Neural cell (in vitro differentiated cells): ENCODE data around the gene ACYP1. TPM values are rescaled to one million over a fixed set of nuclear protein-coding genes. Genes with fewer than 3 reads are reported as not detected.

Source experiments
- H2AFZ ChIP-seq: fragments of 200-600, 300-800 bp; sonication (generic), shearing (Covaris generic); 2 replicates; pipeline ENCODE4 v1.6.0; 2014; ENCODE audit warnings: low read depth, mild to moderate bottlenecking, antibody characterized with exemption, low read length, moderate library complexity
- H3F3A ChIP-seq: fragments of 200-600 bp; shearing (Covaris generic); 2 replicates; pipeline ENCODE4 v1.6.1; 2016; ENCODE audit warnings: mild to moderate bottlenecking, moderate library complexity, mixed read lengths, antibody characterized with exemption, low read length; ENCODE audit not compliant: insufficient read depth, poor library complexity, severe bottlenecking
- H3K27ac ChIP-seq: fragments of 200-600, 300-800 bp; sonication (generic), shearing (Covaris generic); 2 replicates; pipeline ENCODE4 v1.5.1; 2014; ENCODE audit warnings: mild to moderate bottlenecking, low read length, moderate library complexity
- H3K27me3 ChIP-seq: fragments of 300-800, 200-600 bp; sonication (generic), shearing (Covaris generic); 2 replicates; pipeline ENCODE4 v1.6.0; 2014; ENCODE audit warnings: mild to moderate bottlenecking, low read depth, low read length, moderate library complexity; ENCODE audit not compliant: insufficient read depth
- H3K36me3 ChIP-seq: fragments of 300-800, 200-600 bp; sonication (generic), shearing (Covaris generic); 2 replicates; pipeline ENCODE4 v1.5.1; 2014; ENCODE audit warnings: mild to moderate bottlenecking, antibody characterized with exemption, low read length, moderate library complexity; ENCODE audit not compliant: insufficient read depth
- H3K4me2 ChIP-seq: fragments of 300-800, 200-600 bp; sonication (generic), shearing (Covaris generic); 2 replicates; pipeline ENCODE4 v1.6.0; 2014; ENCODE audit warnings: mild to moderate bottlenecking, low read length
- H3K4me3 ChIP-seq: fragments of 300-800, 200-600 bp; sonication (generic), shearing (Covaris generic); 2 replicates; pipeline ENCODE4 v1.5.1; 2014; ENCODE audit warnings: mild to moderate bottlenecking, low read length, moderate library complexity
- H3K79me2 ChIP-seq: fragments of 200-600 bp; shearing (Covaris generic); replicated peaks from 2 replicates; pipeline ENCODE4 v1.6.0; 2014; ENCODE audit warnings: mild to moderate bottlenecking, low read length, moderate library complexity; ENCODE audit not compliant: insufficient read depth
- H3K9ac ChIP-seq: fragments of 300-800, 200-600 bp; sonication (generic), shearing (Covaris generic); 2 replicates; pipeline ENCODE4 v1.6.1; 2016; ENCODE audit warnings: mild to moderate bottlenecking, low read length, mixed read lengths
- H3K9me2 ChIP-seq: fragments of 200-600 bp; shearing (Covaris generic); 2 replicates; pipeline ENCODE4 v1.6.1; 2016; ENCODE audit warnings: mild to moderate bottlenecking, low read length, mixed read lengths; ENCODE audit not compliant: insufficient read depth
- H3K9me3 ChIP-seq: fragments of 200-600, 300-800 bp; sonication (generic), shearing (Covaris generic); 2 replicates; pipeline ENCODE4 v1.6.1; 2016; ENCODE audit warnings: mild to moderate bottlenecking, mixed run types, low read length, moderate library complexity, mixed read lengths
- H4K20me1 ChIP-seq: fragments of 200-600 bp; shearing (Covaris generic); 2 replicates; pipeline ENCODE4 v1.6.1; 2016; ENCODE audit warnings: mild to moderate bottlenecking, mixed run types; ENCODE audit not compliant: insufficient read depth
- CTCF ChIP-seq: fragments of 450-650 bp; IDR thresholded peaks from 2 replicates; pipeline ENCODE4 v1.5.1; 2014; ENCODE audit warnings: antibody characterized with exemption, mild to moderate bottlenecking, moderate library complexity; ENCODE audit not compliant: poor library complexity, severe bottlenecking
- EP300 ChIP-seq: fragments of 450-650 bp; conservative IDR thresholded peaks from 2 replicates; pipeline ENCODE4 v1.6.1; 2014; ENCODE audit warnings: antibody characterized with exemption, mild to moderate bottlenecking, moderate library complexity; ENCODE audit not compliant: poor library complexity, severe bottlenecking
- EZH2 ChIP-seq: fragments of 200-600, 300-800 bp; shearing (Covaris generic), sonication (generic); IDR thresholded peaks from 2 replicates; pipeline ENCODE4 v1.6.1; 2014; ENCODE audit warnings: antibody characterized with exemption, low read length, borderline replicate concordance, mild to moderate bottlenecking; ENCODE audit not compliant: insufficient read depth, poor library complexity, severe bottlenecking
- MXI1 ChIP-seq: fragments of 450-650 bp; conservative IDR thresholded peaks from 2 replicates; pipeline ENCODE4 v1.6.1; 2014; ENCODE audit warnings: antibody characterized with exemption, mild to moderate bottlenecking; ENCODE audit not compliant: poor library complexity, severe bottlenecking
- POLR2AphosphoS5 ChIP-seq: IDR thresholded peaks from 2 replicates; pipeline ENCODE4 v1.6.1; 2012
- RAD21 ChIP-seq: fragments of 450-650 bp; conservative IDR thresholded peaks from 2 replicates; pipeline ENCODE4 v1.6.1; 2014; ENCODE audit warnings: antibody characterized with exemption, mild to moderate bottlenecking, moderate library complexity
- REST ChIP-seq: IDR thresholded peaks from 2 replicates; pipeline ENCODE4 v1.6.1; 2012; ENCODE audit warnings: borderline replicate concordance
- SMC3 ChIP-seq: fragments of 450-650 bp; conservative IDR thresholded peaks from 2 replicates; pipeline ENCODE4 v1.6.1; 2014; ENCODE audit warnings: antibody characterized with exemption, mild to moderate bottlenecking, moderate library complexity; ENCODE audit not compliant: poor library complexity
- TAF1 ChIP-seq: IDR thresholded peaks from 2 replicates; pipeline ENCODE4 v1.6.1; 2012; ENCODE audit warnings: low read depth
- polyA plus RNA-seq: library from polyadenylated mRNA; depleted of rRNA; stranded (reverse); fragments of >200 nt; gene quantifications from 2 replicates; pipeline ENCODE4 v1.2.3, GENCODE V29; 2014

ACYP1 gene
- polyA plus RNA-seq, 1 donor from 2014 or later = 143 TPM

- H3K27ac ChIP-seq = no peak overlapping the region
Measured at GRCh38 chr14:75048101-75048500, 15.7 kb downstream of the ACYP1 start.

GRCh38 chr14:75047506-75047905, 16.3 kb downstream of the ACYP1 start:
- H3K9me3 ChIP-seq = no peaks in the 10 kb centered on the region
- H3K9me2 ChIP-seq = no peaks in the 10 kb centered on the region
- H3K36me3 ChIP-seq = no peaks in the 10 kb centered on the region
- no peak overlapping the region for H3K9ac ChIP-seq
- H3K79me2 ChIP-seq = no peaks in the 10 kb centered on the region
- H4K20me1 ChIP-seq = no peaks in the 10 kb centered on the region
- no peak overlapping the region for H3K27ac ChIP-seq
- no peaks in the 10 kb centered on the region for H3F3A ChIP-seq
- no peaks in the 10 kb centered on the region for H3K27me3 ChIP-seq
- no peak overlapping the region for H3K4me3 ChIP-seq
- H3K4me2 ChIP-seq = no peak overlapping the region
- H2AFZ ChIP-seq = no peak overlapping the region
- TF ChIP-seq REST = no peak
- no peak for TF ChIP-seq EP300
- no peak for TF ChIP-seq TAF1
- TF ChIP-seq SMC3 = no peak
- TF ChIP-seq POLR2AphosphoS5 = no peak
- no peak for TF ChIP-seq RAD21
- no peak for TF ChIP-seq EZH2
- no peak for TF ChIP-seq MXI1

More at GRCh38 chr14:75048101-75048500, 15.7 kb downstream of the ACYP1 start:
- no peak overlapping the region for H2AFZ ChIP-seq
- H3F3A ChIP-seq = no peaks in the 10 kb centered on the region
- no peak overlapping the region for H3K9ac ChIP-seq
- H3K36me3 ChIP-seq = no peaks in the 10 kb centered on the region
- no peaks in the 10 kb centered on the region for H4K20me1 ChIP-seq
- H3K9me2 ChIP-seq = no peaks in the 10 kb centered on the region
- no peak overlapping the region for H3K4me2 ChIP-seq
- TF ChIP-seq MXI1 = no peak
- TF ChIP-seq EZH2 = no peak
- TF ChIP-seq EP300 = no peak
- no peak for TF ChIP-seq REST
- no peak for TF ChIP-seq POLR2AphosphoS5
- no peak for TF ChIP-seq SMC3
- no peak for TF ChIP-seq TAF1
- TF ChIP-seq RAD21 = no peak
- no peak for TF ChIP-seq CTCF
- H3K4me3 ChIP-seq = no peak overlapping the region
- H3K27me3 ChIP-seq = no peaks in the 10 kb centered on the region
- no peaks in the 10 kb centered on the region for H3K9me3 ChIP-seq
- no peaks in the 10 kb centered on the region for H3K79me2 ChIP-seq
